GM06990 (cell line): ENCODE data around the gene PKHD1.
"Not testable (repeated sequence)": the region's sequence is repeated elsewhere in the genome, so short reads cannot be mapped to it uniquely, and the experiment has no call there.

ENCODE experiments used
- DNase-seq: peaks from one replicate; pipeline ENCODE4 v3.0.0-alpha.2; 2011; ENCODE audit not compliant: insufficient read length; ENCODE audit errors: extremely low read depth
- H3K27me3 ChIP-seq: replicated peaks from 2 replicates; pipeline ENCODE4 v1.6.0; 2011; ENCODE audit warnings: low read length; ENCODE audit not compliant: control insufficient read depth, insufficient read depth
- H3K36me3 ChIP-seq: 2 replicates; pipeline ENCODE4 v1.5.1; 2011; ENCODE audit warnings: low read length; ENCODE audit not compliant: control insufficient read depth, insufficient read depth
- H3K4me3 ChIP-seq: replicated peaks from 2 replicates; pipeline ENCODE4 v1.5.1; 2011; ENCODE audit warnings: low read depth, mild to moderate bottlenecking, control low read depth, low read length
- CTCF ChIP-seq: IDR thresholded peaks from 2 replicates; pipeline ENCODE4 v1.5.1; 2011; ENCODE audit warnings: low read length, control low read depth, mild to moderate bottlenecking, inconsistent platforms; ENCODE audit not compliant: insufficient read depth, poor library complexity, severe bottlenecking

PKHD1 gene

GRCh38 chr6:51930602-51931001, 156.8 kb downstream of the PKHD1 start:
- H3K27me3 ChIP-seq, result no peaks in the 10 kb centered on the region
- no peak for DNase-seq
- no peak overlapping the region for H3K4me3 ChIP-seq
- TF ChIP-seq CTCF, result no peak
- H3K36me3 ChIP-seq, result no peaks in the 10 kb centered on the region

GRCh38 chr6:51929934-51930574, 157.4 kb downstream of the PKHD1 start:
- no peak for DNase-seq
- TF ChIP-seq CTCF, result no peak
- H3K36me3 ChIP-seq, result no peaks in the 10 kb centered on the region; the same call in 1 of the 2 replicates
- no peaks in the 10 kb centered on the region for H3K27me3 ChIP-seq
- H3K4me3 ChIP-seq, result no peak overlapping the region

- DNase-seq, result peak; percentile 76
- Histone ChIP-seq H3K27me3 (no peaks in the 10 kb centered on the region), H3K4me3 (no peak overlapping the region), H3K36me3 (no peaks in the 10 kb centered on the region; the same call in 1 of the 2 replicates)
- no peak for TF ChIP-seq CTCF
Measured at GRCh38 chr6:51928320-51928719, 159.1 kb downstream of the PKHD1 start.

DNA sequence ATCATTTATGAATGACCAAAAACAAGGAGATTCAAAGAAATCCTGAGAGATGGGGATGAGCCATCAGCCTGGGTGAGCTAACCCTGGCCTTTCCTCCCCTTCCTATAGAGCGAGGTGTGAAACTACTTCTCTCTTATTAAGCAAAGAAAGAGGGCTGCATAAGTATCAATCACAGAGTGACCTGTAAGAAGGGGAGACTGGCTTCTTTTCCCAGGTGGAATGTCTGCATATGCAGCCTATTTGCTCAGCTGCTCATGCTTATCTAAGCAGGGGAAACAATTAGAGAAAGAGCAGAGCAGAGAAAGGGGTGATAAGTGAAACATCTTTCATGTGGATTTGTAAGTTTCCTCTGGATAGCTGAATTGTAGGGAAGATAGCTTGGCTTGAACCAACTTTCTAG, 160.0 kb downstream of the PKHD1 start:
- H3K27me3 ChIP-seq, result no peaks in the 10 kb centered on the region
- no peak overlapping the region for H3K4me3 ChIP-seq
- no peaks in the 10 kb centered on the region; the same call in 1 of the 2 replicates for H3K36me3 ChIP-seq
- DNase-seq, result no peak
- TF ChIP-seq CTCF, result no peak

GRCh38 chr6:51926125-51926524, 161.3 kb downstream of the PKHD1 start:
- Histone ChIP-seq H3K4me3 (no peak overlapping the region), H3K36me3 (no peaks in the 10 kb centered on the region; the same call in 1 of the 2 replicates), H3K27me3 (no peaks in the 10 kb centered on the region)
- DNase-seq, result peak; percentile 74
- TF ChIP-seq CTCF, result no peak

- H3K4me3 ChIP-seq, H3K36me3 ChIP-seq, H3K27me3 ChIP-seq, DNase-seq: not testable (repeated sequence)
Measured at GRCh38 chr6:51922479-51922878, 164.9 kb downstream of the PKHD1 start.

DNA sequence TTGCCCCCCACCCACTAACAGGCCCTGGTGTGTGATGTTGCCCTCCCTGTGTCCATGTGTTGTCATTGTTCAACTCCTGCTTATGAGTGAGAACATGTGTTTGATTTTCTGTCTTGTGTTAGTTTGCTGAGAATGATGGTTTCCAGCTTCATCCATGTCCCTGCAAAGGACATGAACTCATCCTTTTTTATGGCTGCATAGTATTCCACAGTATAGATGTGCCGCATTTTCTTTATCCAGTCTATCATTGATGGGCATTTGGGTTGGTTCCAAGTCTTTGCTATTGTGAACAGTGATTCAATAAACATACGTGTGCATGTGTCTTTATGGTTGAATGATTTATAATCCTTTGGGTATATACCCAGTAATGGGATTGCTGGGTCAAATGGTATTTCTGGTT, 169.1 kb downstream of the PKHD1 start:
- not testable (repeated sequence) for DNase-seq, H3K36me3 ChIP-seq, H3K27me3 ChIP-seq, H3K4me3 ChIP-seq
